Measurements from ENCODE around the gene CYTH4.

GRCh38 chr22:37260155-37260795, 22.0 kb upstream of the CYTH4 start:
- TF ChIP-seq PKNOX1 (IDR thresholded peaks at IDR 0.05) (no peak), FOXM1 (IDR thresholded peaks at IDR 0.05; ENCODE audit: borderline replicate concordance) (no peak), NFRKB (IDR thresholded peaks at IDR 0.05) (no peak)
